Memory B cell (primary cell): ENCODE results near the gene SOX6.

Experiments
- ATAC-seq: fragments of 150-1000 bp; cut with Tn5 transposase; 2 replicates; pipeline ENCODE4 v1.10.0; 2021; ENCODE audit warnings: low read depth, mild to moderate bottlenecking, moderate library complexity
- DNase-seq, 2 donors: peaks; one replicate each; pipeline ENCODE4 v3.0.0; 2022; ENCODE audit warnings: low spot score in 2 of 2
- H3K27ac Mint-ChIP-seq: one replicate; pipeline ENCODE4 v1.8.0; 2022; ENCODE audit warnings: mild to moderate bottlenecking, moderate library complexity, mixed read lengths
- H3K27me3 Mint-ChIP-seq: one replicate; pipeline ENCODE4 v1.8.0; 2022; ENCODE audit warnings: mixed read lengths
- H3K36me3 Mint-ChIP-seq: one replicate; pipeline ENCODE4 v1.8.0; 2022; ENCODE audit warnings: mild to moderate bottlenecking, mixed read lengths
- H3K4me1 Mint-ChIP-seq: one replicate; pipeline ENCODE4 v1.8.0; 2022; ENCODE audit warnings: mixed read lengths
- H3K4me3 Mint-ChIP-seq: one replicate; pipeline ENCODE4 v1.8.0; 2022; ENCODE audit warnings: mild to moderate bottlenecking, moderate library complexity, mixed read lengths
- H3K9me3 Mint-ChIP-seq: one replicate; pipeline ENCODE4 v1.8.0; 2022; ENCODE audit warnings: mixed read lengths

SOX6 gene

GRCh38 chr11:16110886-16111285 is 245.5 kb downstream of the SOX6 start:
- DNase-seq (no peak), ATAC-seq (no peak)
- H3K27ac Mint-ChIP-seq, result no peak overlapping the region
- no peaks in the 10 kb centered on the region for H3K36me3 Mint-ChIP-seq
- H3K9me3 Mint-ChIP-seq, result peaks cover 3% of the 10 kb centered on the region
- H3K27me3 Mint-ChIP-seq, result no peaks in the 10 kb centered on the region
- no peak overlapping the region for H3K4me3 Mint-ChIP-seq
- H3K4me1 Mint-ChIP-seq, result no peaks in the 10 kb centered on the region

GRCh38 chr11:16099343-16099900 is 256.9 kb downstream of the SOX6 start:
- ATAC-seq (no peak), DNase-seq (no peak)
- H3K4me3 Mint-ChIP-seq, result no peak overlapping the region
- no peak overlapping the region for H3K27ac Mint-ChIP-seq
- H3K36me3 Mint-ChIP-seq, result no peaks in the 10 kb centered on the region
- no peaks in the 10 kb centered on the region for H3K4me1 Mint-ChIP-seq
- peaks cover 6% of the 10 kb centered on the region for H3K9me3 Mint-ChIP-seq
- H3K27me3 Mint-ChIP-seq, result no peaks in the 10 kb centered on the region

GRCh38 chr11:16098526-16099205 is 257.7 kb downstream of the SOX6 start:
- Mint-ChIP-seq H3K9me3 (peaks cover 6% of the 10 kb centered on the region), H3K27me3 (no peaks in the 10 kb centered on the region), H3K4me1 (no peaks in the 10 kb centered on the region), H3K4me3 (no peak overlapping the region), H3K27ac (no peak overlapping the region), H3K36me3 (no peaks in the 10 kb centered on the region)
- no peak for DNase-seq
- ATAC-seq, result no peak

- DNase-seq, result no peak
These were observed 258.8 kb downstream of the SOX6 start for GRCh38 chr11:16097543-16097942.

GRCh38 chr11:16096336-16096735 is 260.0 kb downstream of the SOX6 start:
- H3K4me3 Mint-ChIP-seq, result no peak overlapping the region
- peaks cover 2% of the 10 kb centered on the region for H3K9me3 Mint-ChIP-seq
- no peaks in the 10 kb centered on the region for H3K36me3 Mint-ChIP-seq
- H3K4me1 Mint-ChIP-seq, result no peaks in the 10 kb centered on the region
- H3K27ac Mint-ChIP-seq, result no peak overlapping the region
- no peak for ATAC-seq
- H3K27me3 Mint-ChIP-seq, result no peaks in the 10 kb centered on the region
- no peak for DNase-seq

More at GRCh38 chr11:16097543-16097942, 258.8 kb downstream of the SOX6 start:
- Mint-ChIP-seq H3K9me3 (peaks cover 2% of the 10 kb centered on the region), H3K27ac (no peak overlapping the region), H3K4me3 (no peak overlapping the region), H3K36me3 (no peaks in the 10 kb centered on the region), H3K4me1 (no peaks in the 10 kb centered on the region), H3K27me3 (no peaks in the 10 kb centered on the region)
- ATAC-seq, result no peak

GRCh38 chr11:16095756-16096155 is 260.6 kb downstream of the SOX6 start:
- ATAC-seq (no peak), DNase-seq (no peak)
- Mint-ChIP-seq H3K9me3 (peaks cover 2% of the 10 kb centered on the region), H3K4me1 (no peaks in the 10 kb centered on the region), H3K4me3 (no peak overlapping the region), H3K27ac (no peak overlapping the region), H3K36me3 (no peaks in the 10 kb centered on the region), H3K27me3 (no peaks in the 10 kb centered on the region)

GRCh38 chr11:16093889-16094653 is 262.3 kb downstream of the SOX6 start:
- no peaks in the 10 kb centered on the region for H3K27me3 Mint-ChIP-seq
- H3K4me3 Mint-ChIP-seq, result no peak overlapping the region
- H3K27ac Mint-ChIP-seq, result no peak overlapping the region
- H3K9me3 Mint-ChIP-seq, result peaks cover 3% of the 10 kb centered on the region
- DNase-seq (no peak), ATAC-seq (no peak)
- no peaks in the 10 kb centered on the region for H3K4me1 Mint-ChIP-seq
- H3K36me3 Mint-ChIP-seq, result no peaks in the 10 kb centered on the region

GRCh38 chr11:16091862-16092261 is 264.5 kb downstream of the SOX6 start:
- no peak overlapping the region for H3K4me3 Mint-ChIP-seq
- no peaks in the 10 kb centered on the region for H3K4me1 Mint-ChIP-seq
- H3K9me3 Mint-ChIP-seq, result peaks cover 3% of the 10 kb centered on the region
- ATAC-seq (no peak), DNase-seq (no peak)
- H3K27ac Mint-ChIP-seq, result no peak overlapping the region
- no peaks in the 10 kb centered on the region for H3K36me3 Mint-ChIP-seq
- no peaks in the 10 kb centered on the region for H3K27me3 Mint-ChIP-seq

- DNase-seq, result no peak
- H3K4me3 Mint-ChIP-seq, result no peak overlapping the region
- H3K27me3 Mint-ChIP-seq, result no peaks in the 10 kb centered on the region
- H3K27ac Mint-ChIP-seq, result no peak overlapping the region
- no peak for ATAC-seq
- no peaks in the 10 kb centered on the region for H3K36me3 Mint-ChIP-seq
- no peaks in the 10 kb centered on the region for H3K4me1 Mint-ChIP-seq
- peaks cover 3% of the 10 kb centered on the region for H3K9me3 Mint-ChIP-seq
These were observed 266.9 kb downstream of the SOX6 start for GRCh38 chr11:16089481-16089880.

- H3K27me3 Mint-ChIP-seq, result no peaks in the 10 kb centered on the region
- DNase-seq (no peak), ATAC-seq (no peak)
- H3K4me3 Mint-ChIP-seq, result no peak overlapping the region
- no peaks in the 10 kb centered on the region for H3K4me1 Mint-ChIP-seq
- peaks cover 3% of the 10 kb centered on the region for H3K9me3 Mint-ChIP-seq
- no peak overlapping the region for H3K27ac Mint-ChIP-seq
- no peaks in the 10 kb centered on the region for H3K36me3 Mint-ChIP-seq
These were observed 267.6 kb downstream of the SOX6 start for GRCh38 chr11:16088774-16089173.

- H3K27me3 Mint-ChIP-seq, result no peaks in the 10 kb centered on the region
These were observed 268.5 kb downstream of the SOX6 start for GRCh38 chr11:16087886-16088285.

GRCh38 chr11:16086229-16086819 is 270.0 kb downstream of the SOX6 start:
- no peaks in the 10 kb centered on the region for H3K4me1 Mint-ChIP-seq
- DNase-seq (no peak), ATAC-seq (no peak)
- H3K4me3 Mint-ChIP-seq, result no peak overlapping the region
- no peaks in the 10 kb centered on the region for H3K36me3 Mint-ChIP-seq
- no peak overlapping the region for H3K27ac Mint-ChIP-seq
- no peaks in the 10 kb centered on the region for H3K27me3 Mint-ChIP-seq
- peaks cover 3% of the 10 kb centered on the region for H3K9me3 Mint-ChIP-seq

More at GRCh38 chr11:16087886-16088285, 268.5 kb downstream of the SOX6 start:
- ATAC-seq, result no peak
- Mint-ChIP-seq H3K4me3 (no peak overlapping the region), H3K4me1 (no peaks in the 10 kb centered on the region), H3K9me3 (peaks cover 3% of the 10 kb centered on the region), H3K27ac (no peak overlapping the region), H3K36me3 (no peaks in the 10 kb centered on the region)
- no peak for DNase-seq

GRCh38 chr11:16082095-16083055 is 274.0 kb downstream of the SOX6 start:
- ATAC-seq, result no peak
- DNase-seq, result no peak
- Mint-ChIP-seq H3K4me1 (no peaks in the 10 kb centered on the region), H3K27me3 (no peaks in the 10 kb centered on the region), H3K36me3 (no peaks in the 10 kb centered on the region), H3K27ac (no peak overlapping the region), H3K9me3 (peaks cover 5% of the 10 kb centered on the region), H3K4me3 (no peak overlapping the region)
